Endothelial cell (in vitro differentiated cells): ENCODE measurements around the gene GBP2. TPM values are rescaled to one million over a fixed set of nuclear protein-coding genes. Genes with fewer than 3 reads are reported as not detected.

Source experiments
- DNase-seq: peaks from one replicate; pipeline ENCODE4 v3.0.0; 2021; ENCODE audit warnings: low spot score
- H3K27ac Mint-ChIP-seq: one replicate; pipeline ENCODE4 v1.8.0; 2021; ENCODE audit warnings: mixed read lengths, inconsistent platforms; ENCODE audit not compliant: unreplicated experiment
- H3K27me3 Mint-ChIP-seq: one replicate; pipeline ENCODE4 v1.8.0; 2021; ENCODE audit warnings: mild to moderate bottlenecking, moderate library complexity, mixed read lengths, inconsistent platforms; ENCODE audit not compliant: unreplicated experiment
- H3K36me3 Mint-ChIP-seq: one replicate; pipeline ENCODE4 v1.8.0; 2021; ENCODE audit warnings: mild to moderate bottlenecking, low read depth, mixed read lengths, inconsistent platforms; ENCODE audit not compliant: unreplicated experiment
- H3K4me1 Mint-ChIP-seq: one replicate; pipeline ENCODE4 v1.8.0; 2021; ENCODE audit warnings: mild to moderate bottlenecking, mixed read lengths, inconsistent platforms; ENCODE audit not compliant: unreplicated experiment
- H3K4me3 Mint-ChIP-seq: one replicate; pipeline ENCODE4 v1.8.0; 2021; ENCODE audit warnings: mild to moderate bottlenecking, mixed read lengths, inconsistent platforms; ENCODE audit not compliant: unreplicated experiment
- H3K9me3 Mint-ChIP-seq: one replicate; pipeline ENCODE4 v1.8.0; 2021; ENCODE audit warnings: mixed read lengths, inconsistent platforms; ENCODE audit not compliant: unreplicated experiment
- total RNA-seq: library from RNA; stranded (reverse); fragmentation: NEBNext Ultra II Directional; extraction: Animal tissue kit (Norgen Biotek cat#: 25700); gene quantifications from one replicate; pipeline ENCODE4 v1.2.1, GENCODE V29; 2021; ENCODE audit not compliant: unreplicated experiment
- TF ChIP-seq, protein P1 (sequence below): fragments of 200-600 bp; sonication (generic); IDR thresholded peaks from one replicate; pipeline ENCODE4 v1.5.0; 2021; ENCODE audit warnings: antibody characterized with exemption; ENCODE audit not compliant: unreplicated experiment

GBP2 gene
- total RNA-seq, 1 donor from 2014 or later: 0.36 TPM

DNA sequence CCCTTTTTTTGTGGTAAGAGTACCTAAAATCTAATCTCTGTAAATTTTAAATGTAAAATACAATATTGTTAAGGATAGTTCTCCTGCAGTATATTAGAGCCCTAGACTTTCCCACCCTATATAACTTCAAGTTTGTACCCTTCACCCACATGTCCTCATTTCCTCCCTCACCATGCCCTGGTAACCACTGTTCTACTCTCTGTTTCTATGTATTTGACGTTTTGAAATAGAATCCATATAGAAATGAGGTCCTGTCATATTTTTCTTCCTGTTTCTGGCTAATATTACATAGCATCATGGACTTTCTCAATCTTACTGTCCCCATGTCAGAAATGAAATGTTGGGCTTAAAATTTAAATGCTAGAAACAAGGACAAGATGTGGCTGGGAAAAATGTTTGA lies 25.1 kb upstream of the GBP2 start:
- H3K27me3 Mint-ChIP-seq: peaks cover 2% of the 10 kb centered on the region
- H3K4me3 Mint-ChIP-seq: no peak overlapping the region
- TF ChIP-seq, protein P1, sequence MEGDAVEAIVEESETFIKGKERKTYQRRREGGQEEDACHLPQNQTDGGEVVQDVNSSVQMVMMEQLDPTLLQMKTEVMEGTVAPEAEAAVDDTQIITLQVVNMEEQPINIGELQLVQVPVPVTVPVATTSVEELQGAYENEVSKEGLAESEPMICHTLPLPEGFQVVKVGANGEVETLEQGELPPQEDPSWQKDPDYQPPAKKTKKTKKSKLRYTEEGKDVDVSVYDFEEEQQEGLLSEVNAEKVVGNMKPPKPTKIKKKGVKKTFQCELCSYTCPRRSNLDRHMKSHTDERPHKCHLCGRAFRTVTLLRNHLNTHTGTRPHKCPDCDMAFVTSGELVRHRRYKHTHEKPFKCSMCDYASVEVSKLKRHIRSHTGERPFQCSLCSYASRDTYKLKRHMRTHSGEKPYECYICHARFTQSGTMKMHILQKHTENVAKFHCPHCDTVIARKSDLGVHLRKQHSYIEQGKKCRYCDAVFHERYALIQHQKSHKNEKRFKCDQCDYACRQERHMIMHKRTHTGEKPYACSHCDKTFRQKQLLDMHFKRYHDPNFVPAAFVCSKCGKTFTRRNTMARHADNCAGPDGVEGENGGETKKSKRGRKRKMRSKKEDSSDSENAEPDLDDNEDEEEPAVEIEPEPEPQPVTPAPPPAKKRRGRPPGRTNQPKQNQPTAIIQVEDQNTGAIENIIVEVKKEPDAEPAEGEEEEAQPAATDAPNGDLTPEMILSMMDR: no peak
- H3K36me3 Mint-ChIP-seq: no peaks in the 10 kb centered on the region
- no peak overlapping the region for H3K27ac Mint-ChIP-seq
- no peak for DNase-seq
- no peaks in the 10 kb centered on the region for H3K9me3 Mint-ChIP-seq
- H3K4me1 Mint-ChIP-seq: no peaks in the 10 kb centered on the region

DNA sequence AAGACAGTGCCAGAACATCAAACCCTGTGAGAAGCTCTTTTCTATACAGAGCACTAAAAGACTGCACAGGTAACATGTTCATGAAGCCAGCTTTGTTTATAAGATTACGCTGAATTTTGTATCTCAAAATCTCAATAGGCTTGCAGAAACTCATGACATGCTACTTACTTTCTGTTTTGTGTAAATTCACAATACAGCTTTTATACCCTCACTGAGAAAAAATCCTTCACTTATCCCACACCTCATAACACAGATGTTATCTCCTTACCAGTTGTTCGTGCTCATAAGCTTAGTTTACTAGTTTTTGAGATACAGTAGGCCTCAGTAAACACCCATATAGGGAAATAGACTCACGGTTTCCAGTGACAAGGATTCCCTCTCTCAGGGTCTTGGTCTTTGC lies 24.1 kb upstream of the GBP2 start:
- Mint-ChIP-seq H3K27ac (no peak overlapping the region), H3K4me3 (no peak overlapping the region), H3K4me1 (no peaks in the 10 kb centered on the region), H3K36me3 (no peaks in the 10 kb centered on the region), H3K27me3 (peaks cover 2% of the 10 kb centered on the region), H3K9me3 (no peaks in the 10 kb centered on the region)
- TF ChIP-seq, protein P1: no peak
- DNase-seq: no peak

DNA sequence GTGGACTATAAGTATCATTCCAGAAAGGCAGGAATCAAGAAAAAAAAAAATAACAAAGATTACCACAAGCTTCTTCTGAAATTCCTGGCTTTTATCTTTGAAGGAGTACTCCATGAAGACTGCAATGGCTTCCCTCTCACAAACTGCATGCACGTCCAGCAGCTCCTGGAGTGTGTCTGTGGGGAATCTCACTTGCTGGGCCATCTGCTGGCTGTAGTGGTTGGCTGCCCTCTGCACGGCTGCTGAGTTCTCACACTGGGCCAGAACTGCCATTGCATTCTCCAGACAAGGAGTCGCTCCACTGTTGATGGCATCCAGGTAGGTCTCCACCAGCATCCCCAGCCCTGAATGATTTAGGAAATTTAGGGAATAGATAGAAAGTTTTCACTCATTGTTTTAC lies 23.3 kb upstream of the GBP2 start:
- peak; percentile 17 for DNase-seq
- no peaks in the 10 kb centered on the region for H3K4me1 Mint-ChIP-seq
- no peak overlapping the region for H3K4me3 Mint-ChIP-seq
- TF ChIP-seq, protein P1: no peak
- peaks cover 2% of the 10 kb centered on the region for H3K27me3 Mint-ChIP-seq
- no peaks in the 10 kb centered on the region for H3K9me3 Mint-ChIP-seq
- H3K36me3 Mint-ChIP-seq: no peaks in the 10 kb centered on the region
- H3K27ac Mint-ChIP-seq: no peak overlapping the region

DNA sequence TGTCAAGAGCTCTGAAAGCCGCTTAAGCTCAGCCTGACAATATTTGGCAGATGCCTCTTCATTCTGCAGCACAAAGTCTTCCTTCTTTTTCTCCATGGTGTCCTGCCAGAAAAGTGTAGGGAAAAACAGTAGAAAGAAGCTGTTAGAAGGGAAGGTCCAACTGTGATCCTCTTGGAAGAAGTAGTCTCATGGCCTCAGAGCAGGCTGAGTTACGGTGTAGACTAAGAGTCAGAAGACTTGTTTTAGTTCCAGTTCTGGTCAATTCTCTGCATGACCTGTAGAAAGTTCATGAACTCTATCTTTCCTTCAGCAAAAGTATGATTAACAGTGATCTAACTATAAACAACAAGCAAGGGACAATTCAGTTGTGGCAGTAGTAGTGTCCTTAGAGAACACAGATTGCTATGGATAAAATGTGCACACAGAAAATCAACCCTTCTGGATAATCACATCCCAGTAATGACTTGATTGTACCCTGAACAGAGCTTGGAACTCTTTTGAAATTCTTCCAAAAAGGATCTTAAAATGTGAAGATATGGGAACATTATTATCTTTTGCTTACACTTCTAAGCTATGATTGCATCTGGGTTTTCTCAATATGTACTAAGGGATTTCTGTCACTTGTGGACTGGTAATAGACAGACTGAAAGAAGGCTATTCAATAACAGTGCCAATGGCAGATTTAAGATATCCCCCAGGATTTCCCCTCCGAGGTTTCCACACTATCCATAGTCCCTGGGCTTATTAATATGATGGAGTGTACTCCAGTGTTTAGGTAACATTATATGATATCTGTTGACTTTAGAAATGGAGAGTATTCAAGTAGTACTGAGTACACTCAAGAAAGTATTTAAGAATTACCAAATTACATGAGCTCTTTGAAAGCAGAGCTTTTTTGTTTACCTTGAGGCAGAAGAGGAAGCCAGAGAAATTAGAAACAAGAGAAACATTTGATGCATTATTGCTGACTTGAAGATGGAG lies 22.1 kb upstream of the GBP2 start:
- H3K4me3 Mint-ChIP-seq: no peak overlapping the region

More for the DNA sequence above, 22.1 kb upstream of the GBP2 start:
- Mint-ChIP-seq H3K4me1 (no peaks in the 10 kb centered on the region), H3K27ac (no peak overlapping the region), H3K36me3 (no peaks in the 10 kb centered on the region), H3K9me3 (no peaks in the 10 kb centered on the region), H3K27me3 (peaks cover 2% of the 10 kb centered on the region)
- TF ChIP-seq, protein P1: no peak
- no peak for DNase-seq
